GM18526 (cell line): ENCODE results near the gene ETFRF1.
A peak's percentile ranks its signal among the peaks of the same experiment; 100 is the strongest.

ENCODE experiments used
- POLR2A ChIP-seq: IDR thresholded peaks from 3 replicates; pipeline ENCODE4 v1.6.1; 2011; ENCODE audit not compliant: insufficient read length; ENCODE audit errors: extremely low read depth

Gene ETFRF1

GRCh38 chr12:25195056-25195971 lies at the start of gene ETFRF1, which contains the start of gene DNAI7:
TSS of gene ETFRF1 (plus strand) at chr12:25195237. CDS start at chr12:25203957, 8,720 bp downstream.
TSS of gene DNAI7 (minus strand) at chr12:25195160. CDS start at chr12:25195078, 82 bp downstream.
- TF ChIP-seq POLR2A: peak; percentile 86

GRCh38 chr12:25146686-25147085 lies 48.4 kb upstream of the ETFRF1 start:
- TF ChIP-seq POLR2A: no peak

GRCh38 chr12:25151476-25151875 lies 43.6 kb upstream of the ETFRF1 start:
- no peak for TF ChIP-seq POLR2A

- no peak for TF ChIP-seq POLR2A
Observed at GRCh38 chr12:25152055-25152454, 43.0 kb upstream of the ETFRF1 start.

GRCh38 chr12:25155022-25155576 lies 39.9 kb upstream of the ETFRF1 start:
- no peak for TF ChIP-seq POLR2A

GRCh38 chr12:25156061-25156460 lies 39.0 kb upstream of the ETFRF1 start:
- no peak for TF ChIP-seq POLR2A

- no peak for TF ChIP-seq POLR2A
Observed at GRCh38 chr12:25162866-25163265, 32.2 kb upstream of the ETFRF1 start.

GRCh38 chr12:25182765-25183164 lies 12.3 kb upstream of the ETFRF1 start:
- TF ChIP-seq POLR2A: no peak

- no peak for TF ChIP-seq POLR2A
Observed at GRCh38 chr12:25184132-25184531, 10.9 kb upstream of the ETFRF1 start.

GRCh38 chr12:25186038-25186787 lies 8.8 kb upstream of the ETFRF1 start:
- TF ChIP-seq POLR2A: no peak

- TF ChIP-seq POLR2A: no peak
Observed at GRCh38 chr12:25186788-25187402, 8.1 kb upstream of the ETFRF1 start.

- TF ChIP-seq POLR2A: no peak
Observed at GRCh38 chr12:25187781-25188180, 7.3 kb upstream of the ETFRF1 start.

- TF ChIP-seq POLR2A: no peak
Observed at GRCh38 chr12:25189656-25190055, 5.4 kb upstream of the ETFRF1 start.

- no peak for TF ChIP-seq POLR2A
Observed at GRCh38 chr12:25190793-25191192, 4.2 kb upstream of the ETFRF1 start.

GRCh38 chr12:25194214-25194613 lies 823 bp upstream of the ETFRF1 start:
- TF ChIP-seq POLR2A: no peak

GRCh38 chr12:25194722-25195055 lies 348 bp upstream of the ETFRF1 start:
- TF ChIP-seq POLR2A: no peak

GRCh38 chr12:25197608-25198007 lies 2.6 kb downstream of the ETFRF1 start:
- no peak for TF ChIP-seq POLR2A
